Measurements from ENCODE around the gene SPTBN5. TPM values are rescaled to one million over a fixed set of nuclear protein-coding genes. Genes with fewer than 3 reads are reported as not detected.

Gene SPTBN5
- total and polyA plus RNA-seq, 4 donors: 1.6 to 3.5 (median 1.9) TPM

- ATAC-seq (ENCODE audit: insufficient read depth, low FRiP score) (no peak), DNase-seq (no peak)
- Histone ChIP-seq H3K9me3 (ENCODE audit: control insufficient read depth in 4 of 4, insufficient read depth in 3 of 4, low read length in 3 of 4) (peaks cover 0 to 3% (median 0%) of the 10 kb centered on the region in 4 donors), H3K4me1 (ENCODE audit: control insufficient read depth in 5 of 5, insufficient read depth in 5 of 5, low read length in 5 of 5) (no peaks in the 10 kb centered on the region), H3K9ac (ENCODE audit: insufficient read depth in 1 of 2, low read length in 2 of 2) (no peak overlapping the region), H3K27ac (ENCODE audit: low read depth in 1 of 2, low read length in 1 of 2) (no peak overlapping the region), H3K4me3 (no peak overlapping the region), H3K36me3 (ENCODE audit: control insufficient read depth in 4 of 4, insufficient read depth in 4 of 4, low read length in 4 of 4) (peaks cover 6 to 60% (median 29%) of the 10 kb centered on the region in 4 donors), H3K27me3 (ENCODE audit: control insufficient read depth in 3 of 3, insufficient read depth in 3 of 3, low read length in 2 of 3) (no peaks in the 10 kb centered on the region)
- WGBS, 2 donors: 90 to 92% methylated on average over 5 of the region's 5 CpGs
- TF ChIP-seq CTCF (IDR thresholded peaks at IDR 0.05; ENCODE audit: control extremely low read depth, extremely low read depth): no peak
Observed at GRCh38 chr15:41814534-41814933, 79.3 kb downstream of the SPTBN5 start.

- Histone ChIP-seq H3K36me3 (ENCODE audit: control insufficient read depth in 4 of 4, insufficient read depth in 4 of 4, low read length in 4 of 4) (peaks cover 6 to 50% (median 22%) of the 10 kb centered on the region in 4 donors), H3K4me3 (no peak overlapping the region), H3K27ac (ENCODE audit: low read depth in 1 of 2, low read length in 1 of 2) (no peak overlapping the region), H3K9ac (ENCODE audit: insufficient read depth in 1 of 2, low read length in 2 of 2) (no peak overlapping the region), H3K4me1 (ENCODE audit: control insufficient read depth in 5 of 5, insufficient read depth in 5 of 5, low read length in 5 of 5) (no peaks in the 10 kb centered on the region), H3K9me3 (ENCODE audit: control insufficient read depth in 4 of 4, insufficient read depth in 3 of 4, low read length in 3 of 4) (peaks cover 0 to 3% (median 0%) of the 10 kb centered on the region in 4 donors), H3K27me3 (ENCODE audit: control insufficient read depth in 3 of 3, insufficient read depth in 3 of 3, low read length in 2 of 3) (no peaks in the 10 kb centered on the region)
- no peak for ATAC-seq (ENCODE audit: insufficient read depth, low FRiP score)
- no peak for TF ChIP-seq CTCF (IDR thresholded peaks at IDR 0.05; ENCODE audit: control extremely low read depth, extremely low read depth)
- no peak for DNase-seq
- 95% methylated on average over 7 to 8 of the region's 8 CpGs for whole genome bisulfite sequencing, 2 donors
Observed at GRCh38 chr15:41813426-41813825, 80.4 kb downstream of the SPTBN5 start.

GRCh38 chr15:41812820-41813375 lies 81.0 kb downstream of the SPTBN5 start:
- WGBS, 2 donors: 95 to 96% methylated on average over 11 of the region's 11 CpGs
- Histone ChIP-seq H3K27ac (ENCODE audit: low read depth in 1 of 2, low read length in 1 of 2) (no peak overlapping the region), H3K36me3 (ENCODE audit: control insufficient read depth in 4 of 4, insufficient read depth in 4 of 4, low read length in 4 of 4) (peaks cover 5 to 45% (median 17%) of the 10 kb centered on the region in 4 donors), H3K4me1 (ENCODE audit: control insufficient read depth in 5 of 5, insufficient read depth in 5 of 5, low read length in 5 of 5) (no peaks in the 10 kb centered on the region), H3K9ac (ENCODE audit: insufficient read depth in 1 of 2, low read length in 2 of 2) (no peak overlapping the region), H3K27me3 (ENCODE audit: control insufficient read depth in 3 of 3, insufficient read depth in 3 of 3, low read length in 2 of 3) (no peaks in the 10 kb centered on the region), H3K9me3 (ENCODE audit: control insufficient read depth in 4 of 4, insufficient read depth in 3 of 4, low read length in 3 of 4) (peaks cover 0 to 3% (median 0%) of the 10 kb centered on the region in 4 donors), H3K4me3 (no peak overlapping the region)
- no peak for TF ChIP-seq CTCF (IDR thresholded peaks at IDR 0.05; ENCODE audit: control extremely low read depth, extremely low read depth)
- ATAC-seq (ENCODE audit: insufficient read depth, low FRiP score) (no peak), DNase-seq (no peak)

All from lung (tissue), 12 donors.